Activated CD4-positive, alpha-beta memory T cell treated with anti-CD3 and anti-CD28 coated beads for 36 hours (primary cell): ENCODE data around the gene CLK1. TPM values are rescaled to one million over a fixed set of nuclear protein-coding genes. Genes with fewer than 3 reads are reported as not detected.
"Not testable (repeated sequence)": the region's sequence is repeated elsewhere in the genome, so short reads cannot be mapped to it uniquely, and the experiment has no call there.

Experiments
- CTCF ChIA-PET: fragments of 350-600 bp; sonication (Branson Sonifier 250); formaldehyde crosslinking; loops from one replicate; lab custom pipeline; 2021; ENCODE audit warnings: antibody characterized with exemption, inconsistent platforms; lab: Charles Lee
- POLR2A ChIA-PET: fragments of 350-600 bp; sonication (Branson Sonifier 250); formaldehyde crosslinking; loops from one replicate; lab custom pipeline; 2021; ENCODE audit warnings: antibody characterized with exemption; lab: Charles Lee
- DNase-seq: peaks from one replicate; pipeline ENCODE4 v3.0.0-alpha.2; 2020
- H3K27ac Mint-ChIP-seq: one replicate; pipeline ENCODE4 v1.8.0; 2021; ENCODE audit warnings: mixed read lengths
- H3K27me3 Mint-ChIP-seq: one replicate; pipeline ENCODE4 v1.8.0; 2021; ENCODE audit warnings: mixed read lengths
- H3K36me3 Mint-ChIP-seq: one replicate; pipeline ENCODE4 v1.8.0; 2021; ENCODE audit warnings: mixed read lengths
- H3K4me1 Mint-ChIP-seq: one replicate; pipeline ENCODE4 v1.8.0; 2021; ENCODE audit warnings: low read depth, mixed read lengths
- H3K4me3 Mint-ChIP-seq: one replicate; pipeline ENCODE4 v1.8.0; 2021; ENCODE audit warnings: mild to moderate bottlenecking, mixed read lengths
- H3K9me3 Mint-ChIP-seq: one replicate; pipeline ENCODE4 v1.8.0; 2021; ENCODE audit warnings: mixed read lengths
- intact Hi-C: fragments of 100-400 bp; cut with micrococcal nuclease; formaldehyde crosslinking; loops from one replicate; pipeline ENCODE4 v1.15.1; 2023
- total RNA-seq, 2 experiments: library from RNA; stranded (reverse); gene quantifications; one replicate each; pipeline ENCODE4 v1.2.3, GENCODE V29; 2021

The CLK1 gene
- total RNA-seq, 2 experiments from 2014 or later = 112 to 114 TPM

DNA sequence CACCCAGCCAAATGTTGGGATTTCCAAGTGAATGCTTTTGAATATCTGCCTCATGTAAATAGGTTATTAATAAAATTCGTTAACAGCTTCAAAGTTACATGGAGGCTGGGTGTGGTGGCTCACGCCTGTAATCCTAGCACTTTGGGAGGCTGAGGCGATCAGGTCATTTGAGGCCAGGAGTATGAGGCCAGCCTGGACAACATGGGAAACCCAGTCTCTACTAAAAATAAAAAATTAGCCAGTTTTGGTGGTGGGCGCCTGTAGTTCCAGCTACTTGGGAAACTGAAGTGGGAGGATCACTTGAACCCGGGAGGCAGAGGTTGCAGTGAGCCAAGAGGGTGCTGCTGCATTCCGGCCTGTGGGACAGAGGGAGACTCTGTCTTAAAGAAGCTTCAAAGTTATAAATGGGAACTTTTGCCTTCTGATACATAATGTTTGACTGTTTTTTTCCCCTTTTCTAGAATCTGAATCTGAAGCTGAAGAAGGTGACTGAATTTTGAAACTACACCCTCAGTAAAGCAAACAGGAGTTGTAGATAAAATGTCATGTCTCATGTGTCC, 42.7 kb downstream of the CLK1 start:
- intact Hi-C loops = no loop called here
- POLR2A ChIA-PET = interaction anchor here (0.9 to 1.2 kb wide), 2 partner anchors 29 to 38 kb away, joined by 4 to 6 read pairs; no protein-coding TSS in a partner anchor
- Mint-ChIP-seq H3K27me3 (no peaks in the 10 kb centered on the region), H3K27ac (peak overlapping the region; percentile 28), H3K9me3 (no peaks in the 10 kb centered on the region), H3K4me1 (peaks cover 25% of the 10 kb centered on the region), H3K4me3 (no peak overlapping the region), H3K36me3 (peaks cover 47% of the 10 kb centered on the region)
- no peak for DNase-seq
- CTCF ChIA-PET = interaction anchor here (1.4 kb wide), 1 partner anchor 108 kb away, joined by 5 read pairs; no protein-coding TSS in a partner anchor

DNA sequence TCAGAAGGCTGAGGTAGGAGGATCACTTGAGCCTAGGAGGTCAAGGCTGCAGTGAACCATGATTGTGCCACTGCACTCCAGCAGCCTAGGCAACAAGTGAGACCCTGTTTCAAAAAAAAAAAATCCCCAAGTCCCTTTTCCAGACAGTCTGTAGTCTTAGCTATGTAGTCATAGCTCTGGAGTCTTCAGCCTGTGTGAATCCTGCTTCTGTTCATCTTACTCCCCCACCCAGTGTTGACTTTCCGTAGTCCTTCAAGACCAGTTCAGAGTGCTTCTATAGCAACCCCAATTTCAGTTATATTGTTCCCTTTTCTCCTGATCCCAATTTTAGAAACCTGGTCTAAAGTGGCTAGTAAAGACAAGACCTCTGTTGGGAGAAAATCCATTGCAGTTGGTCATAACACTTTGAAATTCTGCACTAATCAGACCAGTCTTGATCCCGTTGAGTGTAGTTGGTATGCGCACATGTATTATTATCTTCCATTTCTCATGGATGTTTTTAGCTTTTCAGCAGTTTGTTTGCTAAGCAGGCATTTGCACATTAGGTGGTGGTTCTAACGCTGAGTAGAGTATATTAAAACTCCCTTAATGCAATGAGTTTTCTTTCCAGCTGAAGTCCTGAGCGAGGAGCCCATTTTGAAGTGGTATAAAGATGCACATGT, 43.8 kb downstream of the CLK1 start:
- H3K4me1 Mint-ChIP-seq = peaks cover 34% of the 10 kb centered on the region
- intact Hi-C loops = no loop called here
- no peaks in the 10 kb centered on the region for H3K9me3 Mint-ChIP-seq
- H3K36me3 Mint-ChIP-seq = peaks cover 56% of the 10 kb centered on the region
- ChIA-PET POLR2A (interaction anchor here (0.9 to 1.1 kb wide), 2 partner anchors 39 to 107 kb away, joined by 3 to 6 read pairs; no protein-coding TSS in a partner anchor), CTCF (interaction anchor here (1.4 kb wide), 1 partner anchor 107 kb away, joined by 5 read pairs; no protein-coding TSS in a partner anchor)
- H3K27me3 Mint-ChIP-seq = no peaks in the 10 kb centered on the region
- no peak for DNase-seq
- peak overlapping the region; percentile 20 for H3K27ac Mint-ChIP-seq
- H3K4me3 Mint-ChIP-seq = no peak overlapping the region

DNA sequence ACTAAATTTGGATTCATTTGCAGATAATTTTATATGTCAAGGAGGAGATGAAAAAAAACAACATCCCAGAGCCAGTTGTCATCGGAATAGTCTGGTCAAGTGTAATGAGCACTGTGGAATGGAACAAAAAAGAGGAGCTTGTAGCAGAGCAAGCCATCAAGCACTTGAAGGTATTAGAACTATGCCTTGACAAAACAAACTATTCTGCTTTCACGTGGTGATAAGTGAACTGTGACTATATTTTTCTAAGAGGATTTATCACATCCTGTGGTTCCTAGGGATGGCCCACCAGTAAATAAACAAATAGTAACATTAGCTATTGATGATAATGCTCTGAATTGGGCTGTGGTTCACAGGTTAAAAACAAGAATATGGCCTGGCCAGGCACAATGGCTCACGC, 45.7 kb downstream of the CLK1 start:
- H3K4me3 Mint-ChIP-seq, intact Hi-C loops, H3K27me3 Mint-ChIP-seq, DNase-seq, H3K9me3 Mint-ChIP-seq: not testable (repeated sequence)
- Mint-ChIP-seq H3K27ac (peak overlapping the region; percentile 1), H3K36me3 (peaks cover 69% of the 10 kb centered on the region), H3K4me1 (peaks cover 53% of the 10 kb centered on the region)
- POLR2A ChIA-PET = interaction anchor here (0.9 to 2.0 kb wide), 4 partner anchors 25 to 105 kb away, joined by 3 to 4 read pairs (median 4); no protein-coding TSS in a partner anchor
- CTCF ChIA-PET = interaction anchor here (0.6 to 1.5 kb wide), 3 partner anchors 35 to 106 kb away, joined by 4 to 7 read pairs (median 5); no protein-coding TSS in a partner anchor

DNA sequence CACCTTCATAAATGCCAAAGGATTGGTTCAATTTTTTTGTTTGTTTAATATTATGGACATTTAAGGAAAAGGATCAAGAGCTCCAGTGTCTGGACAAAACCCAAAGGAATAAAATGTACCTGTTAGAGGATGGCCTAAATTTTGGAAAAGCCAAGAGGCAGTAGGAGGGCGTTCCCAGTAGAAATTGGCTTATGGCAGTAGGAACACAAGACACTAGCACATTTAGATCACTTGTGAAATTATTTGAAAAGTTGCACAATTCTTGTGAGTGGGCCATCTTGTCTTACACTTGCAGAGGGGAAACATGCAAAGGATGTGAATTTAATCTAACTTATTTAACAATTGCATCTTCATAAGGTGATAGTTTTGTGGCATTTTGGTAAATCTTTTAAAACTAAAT, 49.5 kb downstream of the CLK1 start:
- intact Hi-C loops = loop anchor here (1.0 to 5.0 kb wide), 7 partner anchors 47 to 417 kb away; partner anchors contain the start of gene CASP10
- H3K9me3 Mint-ChIP-seq = no peaks in the 10 kb centered on the region
- ChIA-PET CTCF (interaction anchor here (1.0 to 4.0 kb wide), 6 partner anchors 19 to 363 kb away, joined by 3 to 24 read pairs (median 4); partner anchors contain the start of gene CLK1), POLR2A (interaction anchor here (0.6 to 3.4 kb wide), 14 partner anchors 12 to 315 kb away, joined by 3 to 29 read pairs (median 4); partner anchors contain the start of genes CLK1, NIF3L1 and PPIL3)
- H3K36me3 Mint-ChIP-seq = peaks cover 63% of the 10 kb centered on the region
- H3K27me3 Mint-ChIP-seq = peaks cover 1% of the 10 kb centered on the region
- DNase-seq = no peak
- H3K4me3 Mint-ChIP-seq = peak overlapping the region; percentile 43
- peak overlapping the region; percentile 100 for H3K27ac Mint-ChIP-seq
- peaks cover 54% of the 10 kb centered on the region for H3K4me1 Mint-ChIP-seq

DNA sequence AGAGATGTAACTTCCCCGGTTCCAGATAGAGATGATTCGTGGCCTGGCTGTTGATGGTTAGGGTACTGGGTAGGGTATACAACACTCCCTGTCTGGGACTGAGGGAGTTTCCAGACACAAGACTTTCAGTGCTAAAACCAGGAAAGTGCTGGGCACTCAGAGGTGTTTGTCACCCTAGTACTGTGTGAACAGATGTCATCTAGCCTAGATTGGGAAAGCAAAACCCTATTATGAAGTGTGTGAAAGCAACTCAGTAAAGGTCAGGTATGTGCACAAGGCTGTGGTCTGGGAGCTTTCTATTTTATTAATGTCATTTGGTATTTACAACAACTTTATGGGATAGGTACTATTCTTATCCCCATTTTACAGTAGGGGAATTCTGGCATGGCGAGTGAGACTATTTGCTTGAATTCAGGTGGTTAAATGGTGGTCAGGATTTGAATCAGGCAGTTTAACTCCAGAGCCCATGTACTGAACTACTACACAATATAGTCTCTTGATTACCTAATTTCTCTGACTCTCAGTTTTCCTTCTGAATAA, 50.1 kb downstream of the CLK1 start:
- POLR2A ChIA-PET = interaction anchor here (0.6 to 3.4 kb wide), 17 partner anchors 13 to 317 kb away, joined by 3 to 29 read pairs (median 4); partner anchors contain the start of genes CLK1, NIF3L1 and PPIL3
- CTCF ChIA-PET = interaction anchor here (1.0 to 4.0 kb wide), 7 partner anchors 20 to 363 kb away, joined by 3 to 24 read pairs (median 4); partner anchors contain the start of gene CLK1
- Mint-ChIP-seq H3K27me3 (peaks cover 1% of the 10 kb centered on the region), H3K27ac (peak overlapping the region; percentile 100), H3K4me1 (peaks cover 57% of the 10 kb centered on the region), H3K9me3 (no peaks in the 10 kb centered on the region), H3K36me3 (peaks cover 63% of the 10 kb centered on the region), H3K4me3 (peak overlapping the region; percentile 74)
- intact Hi-C loops = loop anchor here (1.0 to 5.0 kb wide), 7 partner anchors 48 to 418 kb away; partner anchors contain the start of gene CASP10
- peak; percentile 60 for DNase-seq

DNA sequence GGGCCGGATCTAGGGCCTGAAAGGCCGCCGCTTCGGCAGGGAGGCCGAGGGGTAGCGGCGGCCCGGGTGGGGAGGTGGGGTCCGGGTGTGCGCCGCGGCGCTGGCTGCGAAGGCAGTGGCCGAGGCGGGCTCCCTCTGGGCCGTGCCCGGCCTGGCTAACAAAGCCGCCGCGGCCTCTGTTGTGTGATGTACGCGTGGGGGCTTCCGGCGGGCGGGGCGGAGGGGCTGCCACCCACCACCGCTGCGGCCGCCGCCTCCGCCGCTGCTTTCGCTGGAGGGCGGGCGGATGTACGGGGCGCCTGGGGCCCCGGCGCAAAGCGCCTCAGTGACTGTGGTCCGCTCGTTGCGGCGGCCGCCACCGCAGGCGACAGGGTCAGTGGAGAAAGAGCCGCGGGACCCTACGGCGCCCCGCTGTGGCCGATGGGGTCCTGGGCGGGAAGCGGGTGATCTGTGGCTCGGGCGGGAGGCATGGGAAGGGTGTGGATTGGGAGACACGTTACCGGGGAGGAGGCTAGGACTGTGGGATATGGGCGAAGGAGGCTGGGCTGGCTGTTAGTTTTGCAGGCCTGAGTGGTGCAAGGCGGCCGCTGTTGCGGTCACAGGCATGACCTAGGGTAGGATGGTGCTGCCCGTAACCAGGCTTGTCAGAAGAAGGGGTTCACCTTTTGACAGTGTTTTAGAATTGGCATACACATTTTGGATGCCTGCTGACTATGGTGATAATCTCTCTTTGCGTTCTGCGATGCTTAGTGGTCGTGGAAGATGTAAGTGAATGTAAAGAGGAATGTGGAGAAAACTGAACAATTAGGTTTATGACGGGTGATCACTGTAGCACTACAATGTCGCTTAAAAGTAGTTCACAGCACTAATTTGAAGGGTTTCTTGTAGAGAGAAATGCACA, 52.1 kb downstream of the CLK1 start:
- POLR2A ChIA-PET = interaction anchor here (0.7 to 3.3 kb wide), 5 partner anchors 15 to 100 kb away, joined by 3 to 24 read pairs (median 6); partner anchors contain the start of gene CLK1
- peak; percentile 72 for DNase-seq
- Mint-ChIP-seq H3K36me3 (peaks cover 45% of the 10 kb centered on the region), H3K27ac (peak overlapping the region; percentile 100), H3K27me3 (peaks cover 1% of the 10 kb centered on the region), H3K9me3 (no peaks in the 10 kb centered on the region), H3K4me3 (peak overlapping the region; percentile 100), H3K4me1 (peaks cover 48% of the 10 kb centered on the region)
- CTCF ChIA-PET = interaction anchor here (1.0 to 4.0 kb wide), 2 partner anchors 47 to 99 kb away, joined by 3 to 24 read pairs; no protein-coding TSS in a partner anchor
- intact Hi-C loops = loop anchor here (1.0 to 5.0 kb wide), 3 partner anchors 233 to 420 kb away; no protein-coding TSS in a partner anchor

DNA sequence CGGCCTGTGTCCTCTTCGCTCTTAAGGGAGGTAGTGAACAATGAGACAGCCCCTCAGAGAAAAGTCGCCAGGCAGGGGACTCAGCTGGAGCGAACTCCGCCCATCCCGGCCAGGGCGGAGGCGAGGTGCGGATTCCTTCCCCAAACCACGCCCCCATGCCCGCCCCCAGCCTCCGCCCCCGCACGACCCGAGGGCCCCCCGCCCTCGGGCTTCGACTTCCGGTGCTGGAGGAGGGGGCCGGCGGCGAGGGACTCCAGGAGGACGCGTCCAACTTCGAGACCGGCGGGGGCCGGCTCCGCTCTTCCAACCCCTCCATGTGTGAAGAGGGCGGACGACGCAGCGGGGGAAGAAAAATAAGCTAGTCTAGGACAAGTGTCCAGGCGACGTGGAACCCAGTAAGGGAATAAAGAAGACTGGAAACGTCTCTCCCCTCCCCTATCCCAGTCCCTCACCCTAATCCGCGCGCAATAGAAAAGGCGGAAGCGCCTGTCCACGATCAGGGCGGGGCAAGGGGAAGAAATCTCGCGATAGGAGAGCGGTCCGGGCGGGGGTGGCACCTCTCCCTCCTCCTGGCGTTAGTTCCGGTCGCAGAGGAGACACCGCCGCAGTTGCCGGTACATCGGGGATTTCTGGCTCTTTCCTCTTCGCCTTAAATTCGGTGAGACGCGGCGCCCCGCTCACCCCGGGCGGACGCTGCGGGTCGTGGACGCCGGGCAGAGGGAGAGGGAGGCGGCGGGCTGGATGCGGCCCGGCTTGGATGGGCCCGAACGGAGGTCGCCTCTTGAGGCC, 52.9 kb downstream of the CLK1 start, which contains the start of gene BZW1:
Gene BZW1 (plus strand): TSS at position 578 of the 789 bp plus-strand sequence. CDS start 1,308 bp downstream, outside the sequence.
- Mint-ChIP-seq H3K4me1 (peaks cover 44% of the 10 kb centered on the region), H3K36me3 (peaks cover 37% of the 10 kb centered on the region), H3K9me3 (no peaks in the 10 kb centered on the region), H3K27ac (peak within 1 kb of the TSS; percentile 100), H3K27me3 (peaks cover 1% of the 10 kb centered on the region), H3K4me3 (peak within 1 kb of the TSS; percentile 100)
- DNase-seq = peak; percentile 98
- ChIA-PET POLR2A (interaction anchor here (0.9 to 3.1 kb wide), 4 partner anchors 14 to 99 kb away, joined by 3 to 19 read pairs (median 5); partner anchors contain the start of gene CLK1), CTCF (interaction anchor here (0.6 to 2.4 kb wide), 4 partner anchors 46 to 421 kb away, joined by 3 to 12 read pairs (median 3); no protein-coding TSS in a partner anchor)
- intact Hi-C loops = loop anchor here (1.0 to 5.0 kb wide), 8 partner anchors 13 to 1453 kb away; partner anchors contain the start of genes HYCC2, NIF3L1, NOP58 and PPIL3

DNA sequence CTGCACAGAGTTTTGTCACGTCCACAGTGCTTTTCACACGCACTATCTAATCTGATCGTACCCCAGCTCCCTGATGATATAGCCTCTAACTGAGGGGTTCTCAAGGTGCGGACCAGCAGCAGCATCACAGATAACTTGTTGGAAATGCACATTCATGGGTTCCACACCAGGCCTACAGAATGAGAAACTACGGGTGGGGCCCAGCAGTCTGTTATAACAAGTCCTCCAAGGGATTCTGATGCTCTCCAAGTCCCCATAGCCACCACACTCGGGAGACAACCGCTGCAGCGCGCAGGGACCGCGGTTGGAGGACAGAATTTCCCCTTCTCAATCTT, 53.5 kb downstream of the CLK1 start:
- H3K4me3 Mint-ChIP-seq = peak overlapping the region; percentile 100
- ChIA-PET POLR2A (interaction anchor here (0.9 to 3.1 kb wide), 4 partner anchors 14 to 98 kb away, joined by 3 to 19 read pairs (median 5); partner anchors contain the start of gene CLK1), CTCF (interaction anchor here (0.6 to 2.4 kb wide), 4 partner anchors 46 to 421 kb away, joined by 3 to 12 read pairs (median 3); no protein-coding TSS in a partner anchor)
- H3K4me1 Mint-ChIP-seq = peaks cover 40% of the 10 kb centered on the region
- H3K27ac Mint-ChIP-seq = peak overlapping the region; percentile 98
- peaks cover 34% of the 10 kb centered on the region for H3K36me3 Mint-ChIP-seq
- intact Hi-C loops = loop anchor here (1.0 to 5.0 kb wide), 8 partner anchors 13 to 1454 kb away; partner anchors contain the start of genes HYCC2, NIF3L1, NOP58 and PPIL3
- DNase-seq = no peak
- no peaks in the 10 kb centered on the region for H3K9me3 Mint-ChIP-seq
- peaks cover 1% of the 10 kb centered on the region for H3K27me3 Mint-ChIP-seq

DNA sequence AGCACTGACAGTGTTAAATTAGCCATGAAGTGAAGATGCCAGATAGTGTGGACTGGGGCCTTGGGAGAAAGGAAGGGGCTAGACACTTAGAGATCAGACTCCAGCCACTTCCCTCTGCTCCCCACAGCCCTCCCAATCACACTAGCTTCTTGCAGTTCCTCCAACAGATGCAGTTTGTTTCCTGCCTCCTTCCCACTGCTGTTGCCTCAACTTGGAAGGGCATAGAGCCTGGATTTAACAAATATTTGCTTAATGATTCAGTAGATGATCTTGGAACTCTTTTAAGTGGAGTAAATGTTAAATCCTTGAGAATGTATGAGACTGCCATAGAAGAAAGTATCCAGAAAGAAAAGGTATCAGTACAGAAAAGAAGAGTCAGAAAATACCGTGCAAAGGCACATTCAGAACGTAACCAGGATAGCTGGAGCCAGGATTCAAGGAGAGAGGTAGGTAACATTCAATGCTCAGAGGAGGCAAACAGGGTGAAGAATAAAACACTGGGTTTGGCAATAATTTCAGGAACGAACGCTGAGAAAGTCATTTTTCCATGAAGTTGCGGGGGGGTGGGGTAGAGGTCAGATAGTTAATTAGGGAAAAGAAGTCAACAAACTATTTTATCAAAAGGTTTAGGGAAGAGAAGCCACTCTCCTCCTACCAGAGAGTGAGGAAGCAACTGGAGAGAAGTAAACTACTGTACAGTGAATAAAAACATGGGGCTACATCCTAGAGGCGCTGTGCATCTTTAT, 54.0 kb downstream of the CLK1 start:
- CTCF ChIA-PET = interaction anchor here (0.6 to 2.4 kb wide), 4 partner anchors 56 to 422 kb away, joined by 3 to 12 read pairs (median 3); no protein-coding TSS in a partner anchor
- Mint-ChIP-seq H3K27ac (peak overlapping the region; percentile 98), H3K36me3 (peaks cover 28% of the 10 kb centered on the region), H3K4me3 (peak overlapping the region; percentile 100), H3K9me3 (no peaks in the 10 kb centered on the region), H3K27me3 (peaks cover 1% of the 10 kb centered on the region), H3K4me1 (peaks cover 34% of the 10 kb centered on the region)
- DNase-seq = no peak
- POLR2A ChIA-PET = interaction anchor here (0.7 to 3.1 kb wide), 5 partner anchors 13 to 98 kb away, joined by 3 to 19 read pairs (median 4); partner anchors contain the start of gene CLK1
- intact Hi-C loops = loop anchor here (2.0 to 5.0 kb wide), 3 partner anchors 343 to 1454 kb away; partner anchors contain the start of gene NOP58
